NOMO-1 (cell line): Measurements from ENCODE around the gene RNF130.
A peak's percentile ranks its signal among the peaks of the same experiment; 100 is the strongest.

Source experiments
- DNase-seq, 2 experiments: peaks; one replicate each; lab custom pipeline; 2025; ENCODE audit not compliant: unreplicated experiment in 2 of 2; lab: John Stamatoyannopoulos, UW

RNF130 gene

GRCh38 chr5:179923436-179923835, 148.1 kb downstream of the RNF130 start:
- peak; percentile 92 to 99 for DNase-seq

- DNase-seq, result no peak
Measured at GRCh38 chr5:179920175-179920574, 151.4 kb downstream of the RNF130 start.

GRCh38 chr5:179919487-179920060, 152.0 kb downstream of the RNF130 start:
- no peak for DNase-seq

GRCh38 chr5:179918742-179919486, 152.6 kb downstream of the RNF130 start:
- no peak for DNase-seq

- no peak for DNase-seq
Measured at GRCh38 chr5:179916523-179916922, 155.0 kb downstream of the RNF130 start.

DNA sequence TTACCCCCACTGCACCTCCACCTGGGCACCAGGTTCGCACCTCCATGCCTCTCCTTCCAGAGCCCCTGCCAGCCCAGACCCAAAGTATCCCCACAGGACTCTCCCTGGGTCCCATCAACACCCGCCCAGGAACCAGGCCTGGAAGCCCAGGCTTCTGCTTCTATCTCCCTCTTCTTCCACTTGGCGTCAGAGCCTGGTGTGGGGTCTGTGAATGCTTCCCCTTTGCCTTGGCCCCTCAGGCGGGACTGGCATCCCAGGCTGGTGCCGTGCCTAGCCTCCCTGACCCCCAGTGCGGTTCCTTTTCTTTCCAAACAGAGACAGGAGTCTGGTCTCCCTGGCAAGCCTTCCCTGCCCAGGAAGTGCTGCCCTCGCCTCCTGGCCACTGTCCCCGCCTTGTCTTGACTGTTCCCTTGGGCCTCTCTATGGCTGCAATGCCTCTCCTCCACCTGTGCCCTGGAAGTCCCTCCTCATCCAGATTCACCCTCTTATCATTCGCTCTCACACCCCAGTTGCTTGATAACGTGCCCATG, 156.1 kb downstream of the RNF130 start:
- DNase-seq, result no peak

DNA sequence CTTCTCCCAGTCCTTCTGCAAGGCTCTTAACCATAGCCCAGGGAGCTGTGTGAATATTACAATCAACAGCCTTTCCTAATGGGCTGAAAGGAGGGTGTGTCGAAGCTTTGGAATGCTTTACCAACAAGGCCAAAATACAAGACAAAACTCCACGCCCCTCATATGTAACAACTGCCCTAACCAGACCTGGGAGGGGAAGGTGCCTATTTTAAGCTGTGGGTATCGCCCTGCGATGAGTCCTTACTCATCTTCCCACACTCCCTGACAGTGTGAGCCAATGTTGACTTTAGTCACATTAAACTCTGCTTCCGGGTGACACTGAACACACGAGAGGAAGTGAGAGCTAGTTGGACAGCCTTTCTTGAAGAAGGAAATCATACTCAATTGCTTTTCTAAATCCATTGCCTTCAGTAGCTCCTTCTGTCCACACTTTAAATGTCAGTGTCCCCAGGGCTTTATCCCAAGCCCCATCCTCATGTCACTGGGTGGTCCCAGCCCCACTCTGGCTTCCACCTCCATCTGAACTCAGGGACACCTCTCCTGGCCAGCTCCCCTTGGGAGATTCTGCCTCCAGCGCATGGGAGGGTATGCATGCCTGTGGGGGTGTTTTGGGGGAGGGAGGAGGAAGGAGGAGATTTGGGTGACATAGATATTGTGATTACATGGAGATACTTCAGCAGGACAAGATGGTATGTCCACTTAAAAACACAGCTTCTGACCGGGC, 157.4 kb downstream of the RNF130 start:
- peak; percentile 83 to 99 for DNase-seq

DNA sequence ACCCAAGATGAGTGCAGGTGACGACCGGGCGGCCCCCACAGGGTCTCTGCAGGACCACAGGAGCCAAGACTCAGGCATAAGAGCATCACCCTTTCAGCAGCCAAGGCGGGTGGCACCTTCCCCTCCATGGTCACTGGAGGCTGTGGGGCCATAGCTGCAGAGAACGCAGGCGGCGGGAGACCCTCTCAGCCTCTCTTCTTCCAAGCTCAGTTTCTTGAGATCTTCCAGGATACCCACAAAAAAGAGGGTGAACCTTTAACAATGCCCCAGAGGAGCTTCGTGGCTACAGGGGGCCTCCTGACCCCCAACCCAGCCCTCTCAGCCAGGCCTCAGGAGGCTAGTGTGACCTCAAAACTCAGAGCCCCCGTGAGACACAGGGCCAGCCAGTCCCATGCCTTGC, 158.1 kb downstream of the RNF130 start:
- DNase-seq, result no peak

GRCh38 chr5:179912951-179913350, 158.6 kb downstream of the RNF130 start:
- no peak for DNase-seq

DNA sequence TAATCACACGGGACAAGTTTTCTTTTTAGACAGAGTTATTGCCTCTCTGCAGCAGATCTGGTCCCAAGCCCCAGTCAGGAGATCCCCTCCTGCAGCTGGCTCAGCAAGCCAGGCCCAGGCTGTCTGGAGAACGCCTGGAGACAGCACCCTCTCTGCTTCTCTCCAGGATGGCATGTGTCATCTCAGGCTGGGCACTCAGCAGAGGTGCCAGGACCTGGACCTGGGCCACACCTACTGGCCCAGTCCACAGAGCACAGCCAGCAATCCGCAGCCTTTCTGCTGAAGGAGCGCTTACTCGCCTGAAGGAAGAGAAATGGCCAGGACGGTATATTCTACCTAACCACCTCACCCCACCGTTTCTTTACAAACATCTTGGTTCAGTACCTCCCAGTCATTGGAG, 159.2 kb downstream of the RNF130 start:
- no peak for DNase-seq

DNA sequence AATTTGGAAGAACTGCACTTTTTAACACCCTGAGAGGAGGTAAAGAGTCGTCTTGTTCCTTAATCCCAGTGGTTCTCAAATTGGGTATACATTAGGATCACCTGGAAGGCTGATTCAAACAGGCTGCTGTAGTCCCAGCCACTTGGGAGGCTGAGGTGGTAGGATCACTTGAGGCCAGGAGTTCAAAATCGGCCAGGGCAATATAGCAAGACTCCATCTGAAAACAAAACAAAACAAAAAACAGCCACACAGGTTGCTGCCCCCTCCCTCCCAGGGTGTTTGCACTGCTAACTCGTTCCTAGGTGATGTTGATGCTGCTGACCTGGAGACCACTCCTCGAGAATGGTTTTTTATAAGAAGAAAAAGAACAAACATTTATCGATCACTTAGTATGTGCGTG, 162.3 kb downstream of the RNF130 start:
- no peak for DNase-seq

- no peak for DNase-seq
Measured at GRCh38 chr5:179908528-179908927, 163.0 kb downstream of the RNF130 start.

DNA sequence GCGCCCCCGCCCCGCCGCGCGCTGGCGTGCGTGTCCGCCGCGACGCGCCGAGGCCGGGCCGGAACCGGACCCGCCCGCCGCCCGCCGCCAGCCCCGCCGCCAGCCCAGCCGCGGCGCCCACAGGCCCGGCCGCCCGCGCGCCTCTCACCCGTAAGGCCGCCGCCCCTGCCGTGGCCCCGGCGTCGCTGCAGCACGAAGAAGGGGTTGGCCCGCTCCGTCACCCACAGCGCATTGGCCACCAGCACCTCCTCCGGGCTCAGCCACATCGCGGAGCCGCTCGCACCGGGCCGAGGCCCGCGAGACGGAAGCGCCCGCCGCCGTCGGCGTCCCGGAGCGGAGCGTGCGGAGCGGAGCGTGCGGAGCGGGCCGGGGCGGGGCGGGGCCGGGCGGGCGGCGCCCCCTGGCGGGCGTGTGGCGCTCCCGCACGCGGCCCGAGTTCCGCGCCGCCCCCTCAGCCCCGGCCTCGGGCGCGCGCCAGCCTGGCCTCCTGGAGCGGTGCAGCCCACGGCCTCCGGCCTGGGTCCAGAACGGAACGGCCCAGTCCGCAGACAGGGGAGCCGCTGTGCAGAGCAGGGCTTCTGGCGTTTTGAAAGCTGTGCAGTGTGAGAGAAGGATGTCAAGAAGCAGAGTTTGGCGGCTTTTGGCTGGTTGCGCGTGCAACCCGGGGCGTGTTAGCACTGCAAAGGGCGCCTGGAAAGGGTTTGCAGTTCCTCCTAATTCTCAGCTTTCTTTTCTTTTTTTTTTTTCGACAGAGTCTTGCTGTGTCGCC, 163.8 kb downstream of the RNF130 start, which contains the start of gene TBC1D9B:
Gene TBC1D9B, minus strand, starts transcription at position 342 of the 769 bp plus-strand sequence. Its CDS starts 76 bp downstream, at position 266.
- peak; percentile 71 to 86 for DNase-seq

DNA sequence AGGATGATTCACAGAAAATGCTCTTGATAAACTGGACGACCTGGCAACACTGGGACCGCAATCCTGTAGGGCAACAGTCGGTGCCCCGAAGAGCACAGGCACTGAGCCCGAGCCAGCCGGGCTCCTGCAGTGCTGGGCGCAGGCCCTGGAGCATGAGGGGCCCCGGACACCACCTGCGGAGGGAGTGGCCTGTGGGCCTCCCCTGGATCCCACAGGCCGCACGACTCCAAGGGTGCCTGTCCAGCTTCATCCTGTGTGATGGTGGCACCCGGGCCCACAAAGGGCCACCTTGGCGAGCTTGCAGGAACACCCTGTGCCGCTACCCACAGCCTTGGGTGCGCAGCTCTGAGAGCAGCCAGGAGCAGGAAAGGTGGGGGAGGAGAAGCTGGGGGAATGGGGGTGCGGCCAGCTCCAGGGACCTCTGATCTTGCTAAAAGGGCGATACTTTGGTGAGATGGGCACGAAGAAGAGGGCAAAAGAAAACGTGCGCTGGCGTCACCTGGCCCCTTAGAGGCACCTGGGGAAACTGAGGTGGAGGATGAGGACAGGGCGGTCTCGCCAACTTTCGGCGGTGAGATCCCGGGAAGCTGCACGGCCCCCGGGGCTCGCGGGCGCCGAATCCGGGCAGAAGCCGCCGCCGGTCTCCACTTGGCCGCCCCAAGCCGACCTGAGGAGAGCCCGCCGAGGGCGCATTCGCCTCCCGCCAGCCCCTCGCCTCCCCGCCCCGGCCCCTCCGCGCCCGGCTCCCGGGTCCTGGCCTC, 164.6 kb downstream of the RNF130 start:
- no peak for DNase-seq

DNA sequence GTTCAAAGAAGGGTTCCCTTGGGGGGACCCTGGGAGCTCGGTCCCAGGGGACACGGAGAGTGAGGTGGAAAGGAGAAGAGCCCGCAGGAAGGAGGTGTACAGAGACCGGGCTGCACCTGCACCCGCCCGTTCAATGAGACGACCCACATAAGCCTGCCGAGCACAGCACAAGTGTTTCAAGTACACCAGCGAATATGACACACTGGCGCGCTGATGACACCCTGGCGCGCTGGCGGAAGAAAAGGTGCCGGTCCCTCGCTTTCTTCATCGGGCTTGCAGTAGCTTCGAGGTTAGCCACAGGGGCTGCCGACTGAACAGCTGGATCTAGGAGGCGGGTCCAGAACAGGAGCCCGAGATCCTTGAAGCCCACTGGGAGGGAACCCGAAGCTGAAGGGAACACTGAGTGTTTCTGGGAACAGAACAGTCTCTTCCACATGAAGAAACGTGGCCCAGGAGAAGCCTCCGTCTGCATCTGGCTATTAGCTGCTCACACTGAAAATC, 165.2 kb downstream of the RNF130 start:
- no peak for DNase-seq

DNA sequence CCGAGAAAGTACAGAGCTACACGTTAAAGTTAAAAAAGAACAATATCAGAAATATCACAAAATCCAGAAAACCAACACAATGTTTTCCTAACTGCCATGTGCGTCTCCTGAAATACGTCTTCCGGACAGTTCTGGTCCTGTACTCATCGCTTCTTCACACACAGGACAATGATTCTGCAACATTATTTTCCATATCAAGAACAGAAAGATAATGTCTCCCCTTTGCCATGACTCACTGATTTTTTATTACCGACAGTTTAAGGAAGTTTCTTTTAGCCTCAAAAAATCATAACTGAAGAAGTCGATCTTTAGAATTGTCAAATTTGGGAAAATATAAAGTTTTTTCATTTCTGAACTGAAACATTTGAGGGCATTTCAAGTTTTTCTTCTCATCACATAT, 166.4 kb downstream of the RNF130 start:
- peak in 1 of 2 experiments; percentile 58 for DNase-seq
